Natural killer cell (primary cell): ENCODE data around the gene MAN2C1. TPM values are rescaled to one million over a fixed set of nuclear protein-coding genes. Genes with fewer than 3 reads are reported as not detected.

ENCODE experiments used
- ATAC-seq, 3 donors: fragments of 150-1000 bp in 2 of 3; fragments of 200-7000 bp in 1 of 3; cut with Tn5 transposase; 1 replicate in 1 of 3; 2 replicates in 2 of 3; pipeline ENCODE4 v1.10.0; 2021; ENCODE audit warnings: mild to moderate bottlenecking in 2 of 3, moderate library complexity in 2 of 3
- DNase-seq, 2 donors: peaks; one replicate each; pipeline versions ENCODE4 v3.0.0 to v3.0.0-alpha.2; 2013 to 2021; ENCODE audit warnings: mixed read lengths in 1 of 2
- H3K27ac ChIP-seq: one replicate; pipeline ENCODE4 v1.5.1; 2013; ENCODE audit warnings: mild to moderate bottlenecking, low read length
- H3K27me3 ChIP-seq: one replicate; pipeline ENCODE4 v1.6.1; 2013; ENCODE audit warnings: low read length; ENCODE audit not compliant: control insufficient read depth, insufficient read depth
- H3K36me3 ChIP-seq: one replicate; pipeline ENCODE4 v1.6.1; 2013; ENCODE audit warnings: low read length; ENCODE audit not compliant: control insufficient read depth, insufficient read depth
- H3K4me1 ChIP-seq: one replicate; pipeline ENCODE4 v1.6.1; 2013; ENCODE audit warnings: low read length; ENCODE audit not compliant: control insufficient read depth, insufficient read depth
- H3K4me3 ChIP-seq: one replicate; pipeline ENCODE4 v1.5.1; 2013; ENCODE audit warnings: low read length
- H3K9me3 ChIP-seq: one replicate; pipeline ENCODE4 v1.6.1; 2013; ENCODE audit warnings: low read length; ENCODE audit not compliant: control insufficient read depth, insufficient read depth
- H3K27ac Mint-ChIP-seq, 2 donors: one replicate each; pipeline ENCODE4 v1.8.0; 2022; ENCODE audit warnings: mild to moderate bottlenecking in 2 of 2, mixed read lengths in 2 of 2, moderate library complexity in 1 of 2
- H3K27me3 Mint-ChIP-seq, 2 donors: one replicate each; pipeline ENCODE4 v1.8.0; 2022; ENCODE audit warnings: low read depth in 2 of 2, mixed read lengths in 2 of 2
- H3K36me3 Mint-ChIP-seq: one replicate; pipeline ENCODE4 v1.8.0; 2022; ENCODE audit warnings: mixed read lengths
- H3K4me1 Mint-ChIP-seq, 2 donors: one replicate each; pipeline ENCODE4 v1.8.0; 2022; ENCODE audit warnings: mixed read lengths in 2 of 2
- H3K4me3 Mint-ChIP-seq: one replicate; pipeline ENCODE4 v1.8.0; 2022; ENCODE audit warnings: mild to moderate bottlenecking, moderate library complexity, mixed read lengths
- H3K9me3 Mint-ChIP-seq, 2 donors: one replicate each; pipeline ENCODE4 v1.8.0; 2022; ENCODE audit warnings: mixed read lengths in 2 of 2
- WGBS: methylation state at CpG from one replicate; pipeline ENCODE4 v1.1.7; 2013; ENCODE audit warnings: missing lambda C conversion rate; ENCODE audit not compliant: insufficient coverage; 5-methylcytosine and 5-hydroxymethylcytosine counted together
- intact Hi-C: fragments of 100-400 bp; cut with micrococcal nuclease; formaldehyde crosslinking; loops from one replicate; pipeline ENCODE4 v1.14.2; 2022
- total RNA-seq, 4 donors: library from RNA; stranded (reverse); fragments of 120-200 nt in 1 of 4; gene quantifications; one replicate each; pipeline versions ENCODE4 v1.2.3 to v1.2.4, GENCODE V29; 2013 to 2022
- TF ChIP-seq, protein P1 (sequence below): fragments of 200-600 bp; IDR thresholded peaks from one replicate; pipeline ENCODE4 v1.8.0; 2022; ENCODE audit warnings: antibody characterized with exemption

Gene MAN2C1
- total RNA-seq, 3 donors from 2014 or later (not counting 1 experiment from before 2014, with no cell fraction given), result 375 to 476 (median 385) TPM

DNA sequence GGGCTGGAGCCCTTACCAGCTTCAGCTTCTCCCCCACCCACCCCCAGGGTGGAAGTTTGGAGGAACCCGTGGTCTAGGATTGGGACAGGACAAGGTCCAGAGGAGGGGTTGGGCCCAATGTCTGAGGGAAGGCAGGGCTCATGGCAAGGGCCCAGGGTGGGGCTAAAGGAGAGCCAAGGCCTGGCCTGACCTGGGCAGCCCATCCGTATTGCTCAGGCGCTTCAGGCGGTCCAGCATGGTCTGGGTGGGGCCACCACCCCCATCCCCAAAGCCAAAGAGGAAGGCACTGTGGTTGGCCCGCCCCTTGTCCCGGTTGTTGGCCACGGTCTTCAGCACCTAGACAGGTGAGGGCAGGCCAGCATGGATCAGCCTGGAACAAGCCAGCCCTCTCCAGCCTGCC lies 7.6 kb downstream of the MAN2C1 start:
- Mint-ChIP-seq H3K27ac (peak overlapping the region; percentile 15 to 51), H3K4me1 (peaks cover 0 to 6% of the 10 kb centered on the region in 2 donors), H3K27me3 (no peaks in the 10 kb centered on the region), H3K4me3 (no peak overlapping the region), H3K9me3 (no peaks in the 10 kb centered on the region), H3K36me3 (no peaks in the 10 kb centered on the region)
- DNase-seq (no peak), ATAC-seq (no peak)
- Histone ChIP-seq H3K36me3 (peaks cover 62% of the 10 kb centered on the region), H3K4me1 (no peaks in the 10 kb centered on the region), H3K27ac (no peak overlapping the region), H3K9me3 (no peaks in the 10 kb centered on the region), H3K27me3 (no peaks in the 10 kb centered on the region), H3K4me3 (no peak overlapping the region)
- TF ChIP-seq, protein P1, sequence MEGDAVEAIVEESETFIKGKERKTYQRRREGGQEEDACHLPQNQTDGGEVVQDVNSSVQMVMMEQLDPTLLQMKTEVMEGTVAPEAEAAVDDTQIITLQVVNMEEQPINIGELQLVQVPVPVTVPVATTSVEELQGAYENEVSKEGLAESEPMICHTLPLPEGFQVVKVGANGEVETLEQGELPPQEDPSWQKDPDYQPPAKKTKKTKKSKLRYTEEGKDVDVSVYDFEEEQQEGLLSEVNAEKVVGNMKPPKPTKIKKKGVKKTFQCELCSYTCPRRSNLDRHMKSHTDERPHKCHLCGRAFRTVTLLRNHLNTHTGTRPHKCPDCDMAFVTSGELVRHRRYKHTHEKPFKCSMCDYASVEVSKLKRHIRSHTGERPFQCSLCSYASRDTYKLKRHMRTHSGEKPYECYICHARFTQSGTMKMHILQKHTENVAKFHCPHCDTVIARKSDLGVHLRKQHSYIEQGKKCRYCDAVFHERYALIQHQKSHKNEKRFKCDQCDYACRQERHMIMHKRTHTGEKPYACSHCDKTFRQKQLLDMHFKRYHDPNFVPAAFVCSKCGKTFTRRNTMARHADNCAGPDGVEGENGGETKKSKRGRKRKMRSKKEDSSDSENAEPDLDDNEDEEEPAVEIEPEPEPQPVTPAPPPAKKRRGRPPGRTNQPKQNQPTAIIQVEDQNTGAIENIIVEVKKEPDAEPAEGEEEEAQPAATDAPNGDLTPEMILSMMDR, result no peak
- 99% methylated on average over 7 of the region's 7 CpGs for WGBS
- intact Hi-C loops, result loop anchor here (10.0 kb wide), 1 partner anchor 284 kb away; the partner anchor contains the start of genes IMP3 and SNX33

DNA sequence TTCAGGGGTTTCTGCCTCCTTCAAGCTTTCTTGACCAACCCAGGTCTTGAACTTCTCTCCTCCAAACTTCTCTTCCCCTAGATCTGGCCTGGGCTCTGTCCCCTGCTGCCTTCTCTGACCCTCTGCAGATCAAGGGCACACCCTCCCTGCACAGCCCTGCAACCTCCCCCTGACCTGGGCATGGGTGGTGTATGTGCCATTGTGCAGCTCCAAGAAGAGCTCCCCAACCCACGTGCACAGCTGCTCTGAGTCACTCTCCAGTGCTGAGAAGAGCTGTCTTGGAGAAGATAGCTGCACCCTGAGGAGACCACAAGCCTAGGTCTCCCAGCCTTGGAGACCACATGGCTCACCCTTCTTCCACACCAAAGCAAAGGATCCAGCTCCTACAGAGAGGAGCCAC lies 8.0 kb downstream of the MAN2C1 start:
- no peak overlapping the region for H3K4me3 ChIP-seq
- TF ChIP-seq, protein P1, result no peak
- no peaks in the 10 kb centered on the region for H3K36me3 Mint-ChIP-seq
- H3K4me1 ChIP-seq, result no peaks in the 10 kb centered on the region
- H3K27me3 ChIP-seq, result no peaks in the 10 kb centered on the region
- H3K36me3 ChIP-seq, result peaks cover 62% of the 10 kb centered on the region
- no peak overlapping the region for H3K4me3 Mint-ChIP-seq
- no peaks in the 10 kb centered on the region for H3K9me3 ChIP-seq
- H3K4me1 Mint-ChIP-seq, result peaks cover 0 to 6% of the 10 kb centered on the region in 2 donors
- 79% methylated on average over 1 of the region's 1 CpG for WGBS
- DNase-seq (no peak), ATAC-seq (no peak)
- no peaks in the 10 kb centered on the region for H3K9me3 Mint-ChIP-seq
- H3K27ac Mint-ChIP-seq, result peak overlapping the region; percentile 15 to 51
- no peaks in the 10 kb centered on the region for H3K27me3 Mint-ChIP-seq
- no peak overlapping the region for H3K27ac ChIP-seq
- intact Hi-C loops, result loop anchor here (10.0 kb wide), 1 partner anchor 284 kb away; the partner anchor contains the start of genes IMP3 and SNX33

DNA sequence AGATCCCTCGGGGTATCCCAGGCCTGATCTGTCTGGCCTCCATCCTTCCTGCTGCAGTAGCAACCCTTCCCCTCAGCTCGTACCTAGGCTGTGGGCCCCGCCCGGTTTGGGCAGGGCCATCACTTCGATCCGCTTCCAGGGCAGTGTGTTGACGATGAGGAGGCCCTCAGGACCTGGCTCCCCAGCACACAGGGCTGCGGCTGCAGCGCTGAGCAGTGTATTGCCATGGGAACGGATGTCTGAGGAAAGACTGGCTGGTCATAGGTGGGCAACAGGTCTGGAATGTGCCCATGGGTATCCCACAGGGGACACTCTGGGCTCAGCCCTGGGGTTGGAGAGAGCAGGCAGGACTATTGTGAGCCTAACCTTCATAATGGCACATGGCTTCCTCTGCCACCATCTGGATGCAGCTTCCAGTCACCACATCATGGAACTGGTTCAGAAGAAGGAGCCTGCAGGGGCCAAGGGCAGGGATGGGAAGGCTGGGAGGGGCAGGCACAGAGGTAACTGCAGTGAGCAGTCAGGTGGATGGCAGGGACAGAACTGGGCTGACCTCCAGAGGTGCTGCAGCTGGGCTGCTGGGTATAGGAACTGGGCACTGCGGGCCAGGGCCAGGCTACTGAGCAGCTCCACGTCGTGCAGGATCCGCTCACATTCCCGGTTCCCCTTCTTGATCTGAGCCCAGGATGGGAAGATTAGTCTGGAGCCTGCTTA lies 8.7 kb downstream of the MAN2C1 start:
- no peak overlapping the region for H3K27ac Mint-ChIP-seq
- ATAC-seq (no peak), DNase-seq (no peak)
- no peak overlapping the region for H3K4me3 Mint-ChIP-seq
- H3K9me3 Mint-ChIP-seq, result no peaks in the 10 kb centered on the region
- no peaks in the 10 kb centered on the region for H3K36me3 Mint-ChIP-seq
- Histone ChIP-seq H3K36me3 (peaks cover 61% of the 10 kb centered on the region), H3K9me3 (no peaks in the 10 kb centered on the region), H3K27me3 (no peaks in the 10 kb centered on the region), H3K27ac (no peak overlapping the region), H3K4me3 (no peak overlapping the region), H3K4me1 (no peaks in the 10 kb centered on the region)
- TF ChIP-seq, protein P1, result no peak
- peaks cover 0 to 6% of the 10 kb centered on the region in 2 donors for H3K4me1 Mint-ChIP-seq
- intact Hi-C loops, result loop anchor here (10.0 kb wide), 1 partner anchor 285 kb away; the partner anchor contains the start of genes IMP3 and SNX33
- 96% methylated on average over 15 of the region's 15 CpGs for WGBS
- no peaks in the 10 kb centered on the region for H3K27me3 Mint-ChIP-seq
